NCI-H1930 (cell line): Measurements from ENCODE around the gene ACTR3C.
A peak's percentile ranks its signal among the peaks of the same experiment; 100 is the strongest.
"Not testable (repeated sequence)": the region's sequence is repeated elsewhere in the genome, so short reads cannot be mapped to it uniquely, and the experiment has no call there.

Source experiments
- DNase-seq, 2 experiments: peaks; one replicate each; lab custom pipeline; 2025; lab: John Stamatoyannopoulos, UW

Gene ACTR3C

GRCh38 chr7:150281681-150282403 is 41.5 kb downstream of the ACTR3C start:
- DNase-seq, result not testable (repeated sequence)

GRCh38 chr7:150278383-150278782 is 45.0 kb downstream of the ACTR3C start:
- not testable (repeated sequence) for DNase-seq

DNA sequence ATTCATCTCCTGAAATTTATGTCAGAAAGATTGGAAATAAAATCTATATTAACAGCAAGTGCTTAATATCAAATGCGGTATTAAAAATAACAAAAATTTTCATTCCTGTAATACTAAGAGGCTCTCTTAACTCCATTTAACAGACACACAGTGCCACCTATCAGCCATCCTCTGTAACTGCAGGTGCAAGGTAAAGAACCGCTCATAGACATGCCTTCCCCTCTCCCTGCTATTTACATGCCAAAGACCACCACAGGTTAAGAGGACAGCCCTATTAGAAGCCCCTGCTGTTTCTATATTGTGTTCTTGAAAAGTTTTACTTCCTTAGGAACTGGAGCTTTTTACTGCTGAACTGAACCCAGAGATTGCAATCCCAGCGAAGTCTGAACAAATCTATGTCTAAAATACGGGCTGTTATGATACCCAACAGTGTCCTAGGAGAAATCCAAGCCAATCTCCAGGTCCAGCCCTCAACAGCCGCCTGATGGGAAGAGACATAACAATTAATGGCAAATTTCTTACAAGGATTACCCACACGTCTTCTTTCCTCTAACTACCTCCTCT is 47.1 kb downstream of the ACTR3C start:
- peak in 1 of 2 experiments; percentile 5 for DNase-seq

- not testable (repeated sequence) for DNase-seq
Measured at GRCh38 chr7:150271898-150272297, 51.4 kb downstream of the ACTR3C start.

DNA sequence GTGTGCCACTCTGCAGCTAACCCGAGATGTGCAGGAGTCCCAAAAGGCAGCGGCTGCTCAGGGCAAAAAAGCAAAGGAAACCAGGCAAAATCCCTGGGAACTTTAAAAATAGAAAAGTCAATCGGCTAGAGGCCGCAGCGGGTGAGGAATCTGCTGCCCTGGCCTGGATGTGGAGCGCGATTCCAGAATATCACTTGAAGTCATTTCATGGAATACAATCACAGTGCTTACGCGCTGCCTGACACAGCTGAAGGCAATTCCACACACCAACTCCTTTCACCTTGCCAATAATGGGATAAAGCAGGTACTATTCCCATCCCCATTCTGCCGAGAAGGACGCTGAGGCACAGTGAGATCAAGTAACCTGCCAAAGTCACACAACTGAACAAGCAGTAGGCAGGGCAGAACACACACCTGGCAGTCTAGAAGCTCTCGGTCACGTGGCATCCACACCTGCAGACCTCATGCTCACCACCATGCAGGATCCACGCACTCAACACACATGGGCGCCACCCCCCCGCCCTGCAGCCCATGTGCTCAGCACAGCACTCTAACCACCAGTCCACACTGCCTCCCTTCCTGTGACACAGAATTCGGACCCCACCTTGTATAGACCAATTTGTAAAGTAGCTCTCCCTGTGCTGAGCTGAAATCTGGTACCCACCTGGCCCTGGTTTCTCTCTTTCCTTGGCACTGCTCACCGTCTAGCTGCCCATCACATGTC is 53.1 kb downstream of the ACTR3C start:
- DNase-seq, result not testable (repeated sequence)

DNA sequence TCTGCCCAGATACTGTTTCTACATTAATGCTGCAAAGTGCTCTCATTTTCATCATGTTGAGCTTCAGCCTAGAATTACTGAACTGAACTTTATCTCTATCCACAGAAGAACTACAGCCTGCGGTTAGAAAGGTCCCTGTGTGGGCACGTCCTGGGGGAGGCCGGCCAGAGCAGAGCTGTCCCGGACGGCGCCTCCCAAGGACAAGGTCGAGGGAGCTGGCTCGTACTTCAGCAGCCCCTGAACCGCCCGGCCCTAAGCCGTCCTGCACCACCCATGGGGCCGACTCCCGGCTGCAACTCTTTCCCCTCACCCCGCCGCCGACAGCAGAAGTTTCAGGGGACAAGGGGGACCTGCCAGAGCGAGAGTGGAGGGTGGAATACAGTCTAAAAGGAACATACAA is 54.5 kb downstream of the ACTR3C start:
- not testable (repeated sequence) for DNase-seq

- DNase-seq, result not testable (repeated sequence)
Measured at GRCh38 chr7:150268287-150268686, 55.1 kb downstream of the ACTR3C start.

DNA sequence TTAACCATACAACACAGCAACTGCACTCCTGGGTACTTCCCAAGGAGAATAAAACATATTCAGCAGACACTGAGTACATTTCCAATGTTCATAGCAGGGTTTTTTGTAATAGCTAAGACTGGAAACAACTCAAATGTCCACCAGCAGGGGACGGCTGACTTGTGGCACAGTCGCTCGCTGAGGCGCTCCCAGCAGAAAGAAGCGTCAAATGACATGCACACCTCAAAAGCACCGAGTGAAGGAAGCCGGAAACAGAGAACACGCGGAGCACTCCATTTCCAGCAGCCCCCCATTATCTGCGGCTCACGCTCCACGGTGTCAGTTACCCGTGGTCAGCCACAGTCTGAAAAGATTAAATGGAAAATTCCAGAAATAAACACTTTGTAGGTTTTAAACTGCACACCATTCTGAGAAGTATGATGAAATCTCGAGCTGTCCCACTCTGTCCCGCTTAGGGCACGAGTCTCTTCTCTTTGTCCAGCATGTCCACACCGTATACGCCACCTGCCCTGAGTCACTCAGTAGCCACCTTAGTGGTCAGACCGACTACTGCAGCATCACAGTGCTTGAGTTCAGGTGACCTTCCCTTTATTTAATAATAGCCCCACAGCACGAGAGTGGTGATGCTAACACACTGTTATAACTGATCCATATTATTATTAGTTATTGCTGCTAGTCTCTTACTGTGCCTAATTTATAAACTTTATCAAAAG is 56.2 kb downstream of the ACTR3C start:
- DNase-seq, result not testable (repeated sequence)

- DNase-seq, result not testable (repeated sequence)
Measured at GRCh38 chr7:150262656-150263055, 60.7 kb downstream of the ACTR3C start.

- DNase-seq, result not testable (repeated sequence)
Measured at GRCh38 chr7:150247745-150248144, 75.6 kb downstream of the ACTR3C start.

DNA sequence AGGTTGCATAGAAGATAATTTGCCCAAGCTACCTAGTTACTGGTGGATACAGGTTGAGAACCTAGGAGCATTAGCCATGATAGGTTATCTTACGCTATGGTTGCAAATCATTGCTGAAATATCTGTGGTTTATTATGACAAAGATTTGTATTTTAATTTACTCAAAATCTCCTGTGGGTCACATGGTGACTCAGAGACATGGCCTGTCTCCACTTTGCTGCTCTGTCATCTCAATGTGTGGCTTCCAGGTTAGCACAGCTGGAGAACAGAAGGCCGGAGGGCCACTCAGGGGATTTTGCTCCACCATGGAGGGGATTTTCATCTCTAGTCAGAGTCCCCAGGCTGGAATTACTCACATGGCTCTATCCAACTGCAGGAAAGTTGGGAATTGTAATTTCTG is 78.1 kb downstream of the ACTR3C start:
- not testable (repeated sequence) for DNase-seq

- not testable (repeated sequence) for DNase-seq
Measured at GRCh38 chr7:150242935-150243334, 80.4 kb downstream of the ACTR3C start.

- DNase-seq, result not testable (repeated sequence)
Measured at GRCh38 chr7:150225444-150225843, 97.9 kb downstream of the ACTR3C start.

- DNase-seq, result not testable (repeated sequence)
Measured at GRCh38 chr7:150222083-150222972, 101.0 kb downstream of the ACTR3C start.

GRCh38 chr7:150220673-150221181 is 102.6 kb downstream of the ACTR3C start:
- DNase-seq, result peak; percentile 6 to 24

- DNase-seq, result not testable (repeated sequence)
Measured at GRCh38 chr7:150219941-150220658, 103.2 kb downstream of the ACTR3C start.

- not testable (repeated sequence) for DNase-seq
Measured at GRCh38 chr7:150206848-150207247, 116.5 kb downstream of the ACTR3C start.

DNA sequence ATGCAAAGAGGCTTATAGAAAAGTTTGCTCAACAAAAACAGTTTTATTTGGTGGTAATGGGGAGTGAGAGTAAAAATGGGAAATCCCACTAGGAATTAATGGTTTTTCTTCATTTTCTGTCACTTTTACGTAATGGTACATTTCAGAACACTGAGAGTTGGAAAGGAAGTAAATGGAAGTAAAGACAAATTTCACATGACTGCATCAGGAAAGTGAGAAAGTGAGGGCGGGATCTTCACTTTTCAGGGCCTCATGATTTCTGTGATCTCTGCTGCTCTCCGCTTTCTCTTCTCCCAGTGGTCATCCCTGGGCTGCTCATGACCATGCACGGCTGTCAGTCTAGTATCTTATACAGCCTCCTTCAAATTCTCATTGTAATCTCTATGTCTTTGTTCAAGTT is 117.5 kb downstream of the ACTR3C start:
- DNase-seq, result not testable (repeated sequence)

DNA sequence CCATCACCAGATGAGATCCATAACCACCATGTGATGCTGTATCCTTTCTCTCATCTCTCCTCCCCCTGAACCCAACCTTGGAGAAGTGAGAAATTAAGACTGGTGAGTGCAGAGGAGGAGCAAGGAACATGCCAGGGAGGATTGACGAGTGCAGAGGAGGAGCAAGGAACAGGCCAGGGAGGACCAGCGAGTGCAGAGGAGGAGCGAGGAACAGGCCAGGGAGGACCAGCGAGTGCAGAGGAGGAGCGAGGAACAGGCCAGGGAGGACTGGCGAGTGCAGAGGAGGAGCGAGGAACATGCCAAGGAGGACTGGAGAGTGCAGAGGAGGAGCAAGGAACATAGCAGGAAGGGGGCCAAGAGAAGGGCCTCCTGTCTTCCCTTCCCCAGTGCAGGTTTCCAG is 118.8 kb downstream of the ACTR3C start:
- not testable (repeated sequence) for DNase-seq

DNA sequence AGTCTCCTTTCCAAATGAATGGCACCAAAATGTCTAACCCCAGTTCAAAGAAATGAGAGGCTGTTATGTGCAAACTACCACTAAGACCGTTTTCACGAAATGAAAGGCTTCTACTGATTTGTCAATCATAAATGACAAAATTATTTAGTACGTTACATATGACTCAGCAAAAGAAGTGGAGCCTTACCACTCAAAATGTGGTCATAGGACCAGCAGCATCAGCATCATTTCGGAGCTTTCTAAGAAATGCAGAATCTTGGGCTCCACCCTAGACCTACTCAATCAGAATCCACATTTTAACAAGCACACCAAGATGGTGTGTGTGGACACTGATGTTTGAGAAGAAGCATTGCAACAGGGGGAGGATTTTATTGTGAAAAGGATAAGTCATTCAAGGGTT is 120.5 kb downstream of the ACTR3C start:
- DNase-seq, result not testable (repeated sequence)
